NCI-H460 (cell line): ENCODE results near the gene MPRIP. TPM values are rescaled to one million over a fixed set of nuclear protein-coding genes. Genes with fewer than 3 reads are reported as not detected.
A peak's percentile ranks its signal among the peaks of the same experiment; 100 is the strongest.

ENCODE experiments used
- DNase-seq: peaks from one replicate; pipeline ENCODE4 v3.0.0-alpha.2; 2016; ENCODE audit warnings: low read depth; ENCODE audit errors: extremely low read depth
- total RNA-seq: library from RNA; depleted of rRNA; stranded (reverse); fragments of >200 nt; shearing (Covaris generic); gene quantifications from 2 replicates; pipeline ENCODE4 v1.2.3, GENCODE V29; 2014

Gene MPRIP
- total RNA-seq, 1 experiment from 2014 or later: 87.9 TPM

- DNase-seq: no peak
Measured at GRCh38 chr17:17224137-17224536, 181.9 kb downstream of the MPRIP start.

- no peak for DNase-seq
Measured at GRCh38 chr17:17225901-17226300, 183.6 kb downstream of the MPRIP start.

GRCh38 chr17:17226451-17227265 lies 184.4 kb downstream of the MPRIP start:
- DNase-seq: no peak

GRCh38 chr17:17227608-17228520 lies 185.6 kb downstream of the MPRIP start:
- no peak for DNase-seq

GRCh38 chr17:17228521-17229279 lies 186.4 kb downstream of the MPRIP start:
- DNase-seq: no peak

- no peak for DNase-seq
Measured at GRCh38 chr17:17229416-17230384, 187.4 kb downstream of the MPRIP start.

GRCh38 chr17:17231621-17232302 lies 189.5 kb downstream of the MPRIP start:
- no peak for DNase-seq

GRCh38 chr17:17232303-17232621 lies 190.0 kb downstream of the MPRIP start:
- no peak for DNase-seq

- DNase-seq: no peak
Measured at GRCh38 chr17:17235212-17236174, 193.2 kb downstream of the MPRIP start.

- no peak for DNase-seq
Measured at GRCh38 chr17:17236295-17237025, 194.2 kb downstream of the MPRIP start.

GRCh38 chr17:17237026-17237799 lies 195.0 kb downstream of the MPRIP start, which contains the start of gene FLCN:
Gene FLCN, minus strand, starts transcription at chr17:17237168. Its CDS starts 9,031 bp downstream, at chr17:17228137.
- peak; percentile 73 for DNase-seq

GRCh38 chr17:17239832-17240231 lies 197.6 kb downstream of the MPRIP start:
- no peak for DNase-seq

- DNase-seq: no peak
Measured at GRCh38 chr17:17241656-17242055, 199.4 kb downstream of the MPRIP start.

- no peak for DNase-seq
Measured at GRCh38 chr17:17242246-17242645, 200.0 kb downstream of the MPRIP start.
